Measurements from ENCODE around the gene KIAA0513.
A peak's percentile ranks its signal among the peaks of the same experiment; 100 is the strongest.

Gene KIAA0513

GRCh38 chr16:85027349-85027957 lies at the start of gene KIAA0513:
Gene KIAA0513, plus strand, starts transcription at chr16:85027795. Its CDS starts 39,277 bp downstream, at chr16:85067072.
- peak; percentile 65 for DNase-seq (ENCODE audit: low read depth)
- TF ChIP-seq CTCF (IDR thresholded peaks at IDR 0.05; ENCODE audit: low read depth, low read length, missing control alignments) = peak; percentile 19
- peak within 1 kb of the TSS; percentile 77 for H3K4me3 ChIP-seq (ENCODE audit: low read depth, low read length)

- TF ChIP-seq CTCF (IDR thresholded peaks at IDR 0.05; ENCODE audit: low read depth, low read length, missing control alignments) = no peak
- H3K4me3 ChIP-seq (ENCODE audit: low read depth, low read length) = no peak overlapping the region
- DNase-seq (ENCODE audit: low read depth) = no peak
Measured at GRCh38 chr16:84979516-84979915, 48.1 kb upstream of the KIAA0513 start.

- H3K4me3 ChIP-seq (ENCODE audit: low read depth, low read length) = no peak overlapping the region
- DNase-seq (ENCODE audit: low read depth) = no peak
- TF ChIP-seq CTCF (IDR thresholded peaks at IDR 0.05; ENCODE audit: low read depth, low read length, missing control alignments) = no peak
Measured at GRCh38 chr16:84982434-84982833, 45.2 kb upstream of the KIAA0513 start.

GRCh38 chr16:84985079-84986065 lies 42.2 kb upstream of the KIAA0513 start:
- no peak for TF ChIP-seq CTCF (IDR thresholded peaks at IDR 0.05; ENCODE audit: low read depth, low read length, missing control alignments)
- no peak for DNase-seq (ENCODE audit: low read depth)
- H3K4me3 ChIP-seq (ENCODE audit: low read depth, low read length) = no peak overlapping the region

GRCh38 chr16:84986102-84986501 lies 41.5 kb upstream of the KIAA0513 start:
- TF ChIP-seq CTCF (IDR thresholded peaks at IDR 0.05; ENCODE audit: low read depth, low read length, missing control alignments) = no peak
- no peak for DNase-seq (ENCODE audit: low read depth)

GRCh38 chr16:84986879-84987278 lies 40.7 kb upstream of the KIAA0513 start:
- DNase-seq (ENCODE audit: low read depth) = no peak
- no peak for TF ChIP-seq CTCF (IDR thresholded peaks at IDR 0.05; ENCODE audit: low read depth, low read length, missing control alignments)

More at GRCh38 chr16:84986102-84986501, 41.5 kb upstream of the KIAA0513 start:
- H3K4me3 ChIP-seq (ENCODE audit: low read depth, low read length) = no peak overlapping the region

More at GRCh38 chr16:84986879-84987278, 40.7 kb upstream of the KIAA0513 start:
- H3K4me3 ChIP-seq (ENCODE audit: low read depth, low read length) = no peak overlapping the region
